ACC112 (cell line): ENCODE data around the gene EEF1A2.

Experiments used
- H2AFZ ChIP-seq: fragments of 200-600 bp; sonication (generic); one replicate; pipeline ENCODE4 v1.6.0; 2017; ENCODE audit warnings: antibody characterized with exemption, low read length; ENCODE audit not compliant: unreplicated experiment
- H3K27ac ChIP-seq: fragments of 200-600 bp; sonication (generic); 2 replicates; pipeline ENCODE4 v1.5.1; 2014; ENCODE audit warnings: low read depth, mild to moderate bottlenecking, antibody characterized with exemption, low read length, moderate library complexity
- H3K27me3 ChIP-seq: fragments of 200-600 bp; sonication (generic); 2 replicates; pipeline ENCODE4 v1.6.1; 2014; ENCODE audit warnings: mild to moderate bottlenecking, antibody characterized with exemption, low read length, moderate library complexity, mixed read lengths; ENCODE audit not compliant: insufficient read depth
- H3K36me3 ChIP-seq: fragments of 200-600 bp; sonication (generic); 2 replicates; pipeline ENCODE4 v1.6.1; 2016; ENCODE audit warnings: mild to moderate bottlenecking, antibody characterized with exemption, low read length, moderate library complexity, mixed read lengths; ENCODE audit not compliant: insufficient read depth
- H3K4me1 ChIP-seq: fragments of 200-600 bp; sonication (generic); one replicate; pipeline ENCODE4 v1.6.1; 2016; ENCODE audit warnings: low read length, mixed read lengths; ENCODE audit not compliant: insufficient read depth, unreplicated experiment, control insufficient read depth
- H3K4me3 ChIP-seq: fragments of 200-600 bp; sonication (generic); 2 replicates; pipeline ENCODE4 v1.5.1; 2014; ENCODE audit warnings: mild to moderate bottlenecking, low read depth, low read length
- H3K79me2 ChIP-seq: fragments of 200-600 bp; sonication (generic); one replicate; pipeline ENCODE4 v1.6.0; 2016; ENCODE audit warnings: low read length; ENCODE audit not compliant: control insufficient read depth, unreplicated experiment, insufficient read depth

Gene EEF1A2

DNA sequence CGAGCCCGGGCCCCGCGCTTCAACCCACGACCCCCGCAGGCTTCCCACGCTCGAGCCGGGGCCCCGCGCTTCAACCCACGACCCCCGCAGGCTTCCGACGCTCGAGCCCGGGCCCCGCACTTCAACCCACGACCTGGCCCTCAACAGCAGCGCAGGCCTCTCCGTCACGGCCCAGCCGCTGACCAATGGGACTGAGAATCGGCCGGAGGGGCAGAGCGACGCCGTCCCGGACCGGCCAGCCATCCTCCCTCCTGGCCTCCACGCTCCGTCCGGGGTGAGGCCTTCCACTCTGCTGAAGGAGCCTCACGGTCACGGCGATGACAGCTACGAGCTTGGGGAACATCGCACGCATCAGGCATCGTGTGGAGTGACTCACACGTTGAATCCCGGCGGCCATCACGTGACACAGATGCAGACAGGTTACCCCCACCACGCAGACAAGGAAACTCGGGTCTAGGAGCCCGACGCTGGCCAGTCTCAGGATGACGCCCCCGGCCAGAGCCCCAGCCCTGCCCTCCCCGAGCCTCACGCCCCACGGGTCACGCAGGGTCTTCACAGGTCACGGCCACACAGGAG, 32.5 kb downstream of the EEF1A2 start:
- peaks cover 75% of the 10 kb centered on the region for H3K27me3 ChIP-seq
- H3K27ac ChIP-seq = no peak overlapping the region
- no peak overlapping the region for H3K4me3 ChIP-seq
- no peaks in the 10 kb centered on the region for H3K4me1 ChIP-seq
- H3K79me2 ChIP-seq = no peaks in the 10 kb centered on the region
- no peak overlapping the region for H2AFZ ChIP-seq
- no peaks in the 10 kb centered on the region for H3K36me3 ChIP-seq

DNA sequence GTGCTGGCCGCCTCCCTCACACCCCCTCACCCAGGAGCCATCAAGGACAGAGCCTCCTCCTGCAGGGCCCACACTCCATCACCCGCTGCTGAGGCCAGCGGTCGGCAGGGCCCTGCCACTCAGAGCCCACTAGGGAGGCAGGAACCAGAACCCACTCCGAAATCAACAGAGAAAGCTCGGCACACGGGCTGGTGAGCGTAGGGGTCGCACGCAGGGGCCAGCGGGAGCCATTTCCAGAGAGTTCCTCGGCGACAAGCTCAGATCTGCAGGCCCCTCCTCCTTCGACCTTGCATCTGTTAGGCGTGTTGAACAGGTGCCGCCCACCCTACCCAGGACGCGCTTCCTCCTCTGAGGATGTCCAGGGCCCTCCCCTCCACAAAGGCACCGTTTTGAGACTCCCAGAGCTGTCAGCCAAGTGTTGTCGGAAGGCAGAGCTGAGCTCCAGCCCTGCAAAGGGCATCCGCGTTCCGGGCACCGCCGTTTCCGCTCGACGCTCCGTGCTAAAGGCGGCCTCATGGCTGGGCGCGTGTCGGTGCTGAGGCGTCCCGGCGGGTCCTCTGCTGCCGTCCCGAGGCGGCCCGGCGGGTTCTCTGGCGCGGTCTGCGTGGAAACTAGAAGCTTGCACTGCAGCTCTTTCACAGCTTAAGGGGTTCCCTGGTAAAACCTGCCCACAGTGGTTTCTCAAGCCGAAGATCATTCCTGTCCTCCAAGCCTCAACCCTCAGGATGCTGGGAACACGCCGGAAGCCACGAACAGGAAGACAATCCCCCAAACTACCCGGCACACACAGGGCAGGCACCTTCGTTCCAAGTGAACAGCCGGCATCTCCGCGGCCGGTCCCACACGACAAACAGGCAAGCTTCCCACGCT, 33.3 kb downstream of the EEF1A2 start:
- Histone ChIP-seq H3K4me3 (no peak overlapping the region), H3K27ac (no peak overlapping the region), H3K4me1 (no peaks in the 10 kb centered on the region), H3K27me3 (peaks cover 73% of the 10 kb centered on the region), H2AFZ (no peak overlapping the region), H3K79me2 (no peaks in the 10 kb centered on the region), H3K36me3 (no peaks in the 10 kb centered on the region)

DNA sequence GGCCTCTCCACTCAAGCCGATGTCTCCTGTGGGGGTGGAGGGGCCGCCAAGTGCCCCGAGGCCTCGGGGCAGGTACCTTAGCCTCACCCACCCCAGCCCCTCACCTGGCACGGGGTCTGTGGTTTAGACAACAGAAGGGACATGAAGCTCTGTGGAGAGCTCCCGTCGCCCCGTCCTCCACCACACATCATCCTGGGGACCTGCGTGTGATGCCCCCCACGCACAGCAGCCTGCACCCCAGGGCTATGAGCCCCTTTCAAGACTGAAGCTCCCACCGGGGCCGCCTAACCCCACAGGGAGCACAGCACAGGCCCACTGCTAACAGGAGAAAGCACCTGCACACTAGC, 34.6 kb downstream of the EEF1A2 start:
- Histone ChIP-seq H3K36me3 (no peaks in the 10 kb centered on the region), H3K4me1 (no peaks in the 10 kb centered on the region), H2AFZ (no peak overlapping the region), H3K27ac (no peak overlapping the region), H3K79me2 (no peaks in the 10 kb centered on the region), H3K4me3 (no peak overlapping the region), H3K27me3 (peaks cover 67% of the 10 kb centered on the region)

- Histone ChIP-seq H2AFZ (no peak overlapping the region), H3K27ac (no peak overlapping the region), H3K79me2 (no peaks in the 10 kb centered on the region), H3K36me3 (no peaks in the 10 kb centered on the region), H3K27me3 (peaks cover 60% of the 10 kb centered on the region), H3K4me3 (no peak overlapping the region), H3K4me1 (no peaks in the 10 kb centered on the region)
Measured at GRCh38 chr20:63463400-63464288, 35.2 kb downstream of the EEF1A2 start.

GRCh38 chr20:63462244-63462643, 36.6 kb downstream of the EEF1A2 start:
- Histone ChIP-seq H3K4me1 (peaks cover 3% of the 10 kb centered on the region), H3K27me3 (peaks cover 48% of the 10 kb centered on the region), H3K36me3 (no peaks in the 10 kb centered on the region), H2AFZ (no peak overlapping the region), H3K79me2 (no peaks in the 10 kb centered on the region), H3K27ac (no peak overlapping the region), H3K4me3 (no peak overlapping the region)

- peaks cover 50% of the 10 kb centered on the region for H3K27me3 ChIP-seq
Measured at GRCh38 chr20:63461104-63461763, 37.6 kb downstream of the EEF1A2 start.

GRCh38 chr20:63459070-63459380, 39.9 kb downstream of the EEF1A2 start:
- Histone ChIP-seq H3K79me2 (no peaks in the 10 kb centered on the region), H3K27ac (no peak overlapping the region), H3K4me3 (no peak overlapping the region), H3K4me1 (peaks cover 13% of the 10 kb centered on the region), H3K27me3 (peaks cover 37% of the 10 kb centered on the region), H2AFZ (no peak overlapping the region), H3K36me3 (no peaks in the 10 kb centered on the region)

More at GRCh38 chr20:63461104-63461763, 37.6 kb downstream of the EEF1A2 start:
- Histone ChIP-seq H3K27ac (no peak overlapping the region), H2AFZ (no peak overlapping the region), H3K4me3 (no peak overlapping the region), H3K79me2 (no peaks in the 10 kb centered on the region), H3K36me3 (no peaks in the 10 kb centered on the region), H3K4me1 (peaks cover 3% of the 10 kb centered on the region)

DNA sequence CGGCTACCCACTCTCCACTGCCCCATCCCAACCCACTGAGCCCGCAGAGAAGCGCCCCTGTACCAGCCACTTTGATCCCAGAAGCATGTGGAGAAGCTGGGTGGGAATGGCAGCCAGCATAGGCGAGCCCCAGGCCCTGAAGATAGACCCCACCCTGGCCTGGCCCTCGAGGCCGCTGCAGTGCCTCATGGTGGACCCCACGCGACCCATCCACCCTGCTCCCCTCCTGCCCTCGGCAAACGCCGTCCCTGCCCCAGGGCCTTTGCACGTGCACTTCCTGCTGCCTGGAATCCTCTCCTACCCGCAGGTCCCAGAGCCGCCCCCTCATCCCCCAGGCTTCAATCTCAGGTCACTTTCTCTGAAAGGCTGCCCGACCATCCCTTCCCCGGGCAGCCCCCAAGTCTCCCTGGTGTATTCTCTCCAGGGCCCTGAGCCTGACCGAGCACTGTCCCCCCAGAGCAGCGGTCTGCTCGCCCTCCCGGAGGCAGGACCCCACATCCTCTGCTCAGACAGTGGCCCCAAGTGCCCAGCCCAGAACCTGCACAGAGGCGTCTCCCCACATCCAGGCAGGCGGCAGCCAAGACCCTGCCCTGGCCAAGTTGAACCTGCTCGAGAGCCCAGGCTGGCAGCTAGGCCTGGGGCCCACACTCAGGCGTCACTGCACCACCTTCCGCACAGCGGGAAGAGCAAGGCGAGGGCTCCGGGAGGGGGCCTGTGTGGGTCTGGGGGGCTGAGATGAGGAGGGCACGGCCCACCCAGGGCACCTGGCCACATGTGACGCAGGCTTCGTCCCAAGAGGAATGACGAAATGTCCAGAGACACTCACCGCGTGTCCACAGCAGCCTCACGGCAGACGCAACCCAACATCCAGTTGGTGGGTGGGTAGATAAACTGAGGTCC, 40.5 kb downstream of the EEF1A2 start:
- no peak overlapping the region for H3K4me3 ChIP-seq
- peaks cover 33% of the 10 kb centered on the region for H3K27me3 ChIP-seq
- no peaks in the 10 kb centered on the region for H3K36me3 ChIP-seq
- no peak overlapping the region for H3K27ac ChIP-seq
- no peaks in the 10 kb centered on the region for H3K79me2 ChIP-seq
- H2AFZ ChIP-seq = no peak overlapping the region
- H3K4me1 ChIP-seq = peaks cover 13% of the 10 kb centered on the region

DNA sequence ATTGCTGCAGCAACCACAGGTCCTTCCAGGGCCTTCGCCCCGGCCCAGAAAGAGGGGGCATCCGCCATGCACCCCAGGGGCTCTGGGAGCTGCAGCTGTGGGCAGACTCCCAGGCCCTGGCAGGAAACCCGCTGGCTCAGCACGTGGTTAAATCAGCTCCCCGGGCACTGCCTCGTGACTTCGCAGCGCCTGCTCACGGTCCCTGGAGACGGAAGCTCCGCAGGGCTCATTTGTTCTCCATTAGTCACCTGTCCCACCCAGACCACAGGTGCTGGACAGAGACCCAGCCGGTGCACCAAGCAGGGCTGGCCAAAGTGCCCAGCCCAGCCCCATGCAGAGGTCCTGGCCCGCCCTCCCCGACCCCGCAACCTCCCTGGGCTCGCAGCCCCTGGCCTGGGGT, 41.1 kb downstream of the EEF1A2 start:
- Histone ChIP-seq H2AFZ (no peak overlapping the region), H3K4me3 (no peak overlapping the region), H3K79me2 (no peaks in the 10 kb centered on the region), H3K36me3 (no peaks in the 10 kb centered on the region), H3K4me1 (peaks cover 13% of the 10 kb centered on the region), H3K27ac (no peak overlapping the region), H3K27me3 (peaks cover 27% of the 10 kb centered on the region)
